H9 (cell line): Measurements from ENCODE around the gene AMIGO3. TPM values are rescaled to one million over a fixed set of nuclear protein-coding genes. Genes with fewer than 3 reads are reported as not detected.

Experiments
- DNase-seq: peaks from one replicate; pipeline ENCODE4 v3.0.0-alpha.2; 2017
- H2AFZ ChIP-seq: one replicate; pipeline ENCODE4 v1.6.1; 2013; ENCODE audit warnings: mild to moderate bottlenecking, low read length, control low read depth, moderate library complexity
- H2AK5ac ChIP-seq: 2 replicates; pipeline ENCODE4 v1.6.1; 2013; ENCODE audit warnings: low read length, control low read depth, mixed read lengths; ENCODE audit not compliant: insufficient read length
- H2BK120ac ChIP-seq: one replicate; pipeline ENCODE4 v1.6.1; 2013; ENCODE audit warnings: low read depth, mild to moderate bottlenecking, low read length, control low read depth, inconsistent platforms; ENCODE audit not compliant: poor library complexity, severe bottlenecking
- H2BK12ac ChIP-seq: 2 replicates; pipeline ENCODE4 v1.6.1; 2013; ENCODE audit warnings: low read length, control low read depth, mixed read lengths, low read depth; ENCODE audit not compliant: insufficient read length
- H2BK15ac ChIP-seq: 2 replicates; pipeline ENCODE4 v1.6.1; 2013; ENCODE audit warnings: low read depth, low read length, control low read depth
- H2BK20ac ChIP-seq: one replicate; pipeline ENCODE4 v1.6.1; 2013; ENCODE audit warnings: low read depth, mild to moderate bottlenecking, low read length, control low read depth, inconsistent platforms; ENCODE audit not compliant: poor library complexity, severe bottlenecking
- H2BK5ac ChIP-seq: 2 replicates; pipeline ENCODE4 v1.6.1; 2013; ENCODE audit warnings: low read length, control low read depth, mixed read lengths; ENCODE audit not compliant: insufficient read length
- H3K14ac ChIP-seq: 2 replicates; pipeline ENCODE4 v1.6.1; 2013; ENCODE audit warnings: low read length, control low read depth; ENCODE audit not compliant: insufficient read depth
- H3K18ac ChIP-seq: 2 replicates; pipeline ENCODE4 v1.6.1; 2013; ENCODE audit warnings: low read depth, mild to moderate bottlenecking, mixed read lengths, low read length, control low read depth; ENCODE audit not compliant: insufficient read length
- H3K23ac ChIP-seq: 2 replicates; pipeline ENCODE4 v1.6.1; 2013; ENCODE audit warnings: low read length, control low read depth, mixed read lengths, low read depth; ENCODE audit not compliant: insufficient read length
- H3K23me2 ChIP-seq: 2 replicates; pipeline ENCODE4 v1.6.1; 2013; ENCODE audit warnings: low read depth, mild to moderate bottlenecking, mixed read lengths, low read length, control low read depth; ENCODE audit not compliant: insufficient read length, poor library complexity, severe bottlenecking
- H3K27ac ChIP-seq: 2 replicates; pipeline ENCODE4 v1.5.1; 2013; ENCODE audit warnings: low read length, control low read depth, mixed read lengths, low read depth; ENCODE audit not compliant: insufficient read length
- H3K27me3 ChIP-seq: 2 replicates; pipeline ENCODE4 v1.6.1; 2013; ENCODE audit warnings: low read length, control low read depth, inconsistent platforms; ENCODE audit not compliant: insufficient read depth
- H3K4ac ChIP-seq: 2 replicates; pipeline ENCODE4 v1.6.1; 2013; ENCODE audit warnings: low read depth, mild to moderate bottlenecking, control low read depth, inconsistent platforms, low read length, moderate library complexity
- H3K4me1 ChIP-seq: 2 replicates; pipeline ENCODE4 v1.6.1; 2013; ENCODE audit warnings: low read length, control low read depth, inconsistent platforms; ENCODE audit not compliant: insufficient read depth
- H3K4me2 ChIP-seq: 2 replicates; pipeline ENCODE4 v1.6.1; 2013; ENCODE audit warnings: low read length, control low read depth, mixed read lengths; ENCODE audit not compliant: insufficient read length, insufficient read depth
- H3K56ac ChIP-seq: 2 replicates; pipeline ENCODE4 v1.6.1; 2013; ENCODE audit warnings: low read depth, mild to moderate bottlenecking, mixed read lengths, low read length, control low read depth; ENCODE audit not compliant: insufficient read length
- H3K79me1 ChIP-seq: 2 replicates; pipeline ENCODE4 v1.6.1; 2013; ENCODE audit warnings: low read depth, mild to moderate bottlenecking, moderate library complexity, low read length, control low read depth, inconsistent platforms; ENCODE audit not compliant: insufficient read depth, poor library complexity, severe bottlenecking
- H3K79me2 ChIP-seq: 2 replicates; pipeline ENCODE4 v1.6.1; 2013; ENCODE audit warnings: low read length, control low read depth, inconsistent platforms; ENCODE audit not compliant: insufficient read depth
- H3K9ac ChIP-seq: 2 replicates; pipeline ENCODE4 v1.6.1; 2013; ENCODE audit warnings: low read length, control low read depth, mixed read lengths; ENCODE audit not compliant: insufficient read length; ENCODE audit errors: extremely low read depth
- H3K9me3 ChIP-seq: one replicate; pipeline ENCODE4 v1.6.1; 2013; ENCODE audit warnings: low read depth, low read length, inconsistent platforms; ENCODE audit not compliant: control insufficient read depth
- H3T11ph ChIP-seq: one replicate; pipeline ENCODE4 v1.6.1; 2013; ENCODE audit warnings: mild to moderate bottlenecking, low read length, control low read depth, inconsistent platforms
- H4K20me1 ChIP-seq: one replicate; pipeline ENCODE4 v1.6.1; 2013; ENCODE audit not compliant: control insufficient read depth, insufficient read length, insufficient read depth
- H4K5ac ChIP-seq: 2 replicates; pipeline ENCODE4 v1.6.1; 2013; ENCODE audit warnings: low read depth, mild to moderate bottlenecking, mixed read lengths, low read length, control low read depth; ENCODE audit not compliant: insufficient read length
- H4K8ac ChIP-seq: replicated peaks from 2 replicates; pipeline ENCODE4 v1.6.1; 2013; ENCODE audit warnings: low read length, control low read depth, mixed read lengths, low read depth; ENCODE audit not compliant: insufficient read length
- H4K91ac ChIP-seq: 2 replicates; pipeline ENCODE4 v1.6.1; 2013; ENCODE audit warnings: low read depth, mild to moderate bottlenecking, moderate library complexity, mixed read lengths, low read length, control low read depth; ENCODE audit not compliant: insufficient read length
- H3K27ac Mint-ChIP-seq, 3 experiments: 2 replicates in 2 of 3; 3 replicates in 1 of 3; pipeline ENCODE4 v1.8.0; 2020 to 2021; ENCODE audit warnings: mixed read lengths in 3 of 3, mild to moderate bottlenecking in 1 of 3, moderate library complexity in 1 of 3
- H3K27me3 Mint-ChIP-seq: 2 replicates; pipeline ENCODE4 v1.8.0; 2021; ENCODE audit warnings: low read depth, mild to moderate bottlenecking, moderate library complexity, mixed read lengths
- H3K36me3 Mint-ChIP-seq, 3 experiments: 2 replicates in 2 of 3; 3 replicates in 1 of 3; pipeline ENCODE4 v1.8.0; 2020 to 2021; ENCODE audit warnings: low read depth in 3 of 3, mixed read lengths in 3 of 3; ENCODE audit not compliant: insufficient read depth in 1 of 3
- H3K4me1 Mint-ChIP-seq, 2 experiments: 2 replicates each; pipeline ENCODE4 v1.8.0; 2020; ENCODE audit warnings: mixed read lengths in 2 of 2
- H3K4me3 Mint-ChIP-seq, 2 experiments: 2 replicates in 1 of 2; 3 replicates in 1 of 2; pipeline ENCODE4 v1.8.0; 2020 to 2021; ENCODE audit warnings: mild to moderate bottlenecking in 2 of 2, mixed read lengths in 2 of 2, moderate library complexity in 1 of 2
- H3K9me3 Mint-ChIP-seq, 2 experiments: 2 replicates in 1 of 2; 3 replicates in 1 of 2; pipeline ENCODE4 v1.8.0; 2020; ENCODE audit warnings: mild to moderate bottlenecking in 2 of 2, mixed read lengths in 2 of 2, moderate library complexity in 1 of 2
- WGBS: extraction: QIAGEN DNeasy Blood & Tissue Kit; methylation state at CpG from one replicate; pipeline ENCODE4 v1.1.7; 2013; ENCODE audit warnings: missing lambda C conversion rate, low lambda C conversion rate, mixed read lengths; ENCODE audit not compliant: insufficient read length; ENCODE audit errors: extremely low coverage; 5-methylcytosine and 5-hydroxymethylcytosine counted together
- total RNA-seq: library from RNA; stranded (reverse); gene quantifications from 2 replicates; pipeline ENCODE4 v1.2.1, GENCODE V29; 2021
- TF ChIP-seq, protein P1 (sequence below): fragments of 200-600 bp; sonication (generic); conservative IDR thresholded peaks from 3 replicates; pipeline ENCODE4 v1.8.0; 2021; ENCODE audit warnings: antibody characterized with exemption, mild to moderate bottlenecking

Gene AMIGO3
- total RNA-seq, 1 experiment from 2014 or later = 3.8 TPM

DNA sequence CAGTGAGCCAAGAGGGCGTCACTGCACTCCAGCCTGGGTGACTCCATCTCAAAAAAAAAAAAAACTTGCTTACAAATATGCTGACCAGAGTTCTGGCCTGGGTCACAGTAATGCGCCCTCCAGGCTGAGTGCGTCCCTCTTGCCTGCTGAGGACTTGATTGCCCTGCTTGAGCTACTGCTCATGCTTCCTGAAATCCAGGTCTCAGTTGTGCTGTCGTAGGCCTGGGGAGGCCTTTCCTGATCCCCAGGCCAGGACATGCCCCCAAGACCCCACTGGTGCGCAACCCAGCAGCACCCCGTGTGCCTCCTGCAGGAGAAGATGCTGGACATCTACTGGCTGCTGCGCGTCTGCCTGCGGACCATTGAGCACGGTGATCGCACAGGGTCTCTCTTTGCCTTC is 7.3 kb downstream of the AMIGO3 start:
- Histone ChIP-seq H3K14ac (no peak overlapping the region), H3K56ac (no peak overlapping the region), H3K79me2 (no peaks in the 10 kb centered on the region), H3K4me1 (no peaks in the 10 kb centered on the region), H2BK15ac (no peak overlapping the region), H3K27me3 (no peaks in the 10 kb centered on the region), H3K23ac (no peak overlapping the region), H4K5ac (no peak overlapping the region), H2BK5ac (no peak overlapping the region), H4K91ac (no peak overlapping the region), H4K20me1 (no peaks in the 10 kb centered on the region), H4K8ac (no peak overlapping the region), H3T11ph (no peak overlapping the region), H2AK5ac (no peak overlapping the region), H3K27ac (no peak overlapping the region), H2AFZ (no peak overlapping the region), H3K79me1 (no peaks in the 10 kb centered on the region), H3K23me2 (no peaks in the 10 kb centered on the region), H3K4me2 (no peak overlapping the region), H3K18ac (no peak overlapping the region), H2BK12ac (no peak overlapping the region), H3K9ac (no peak overlapping the region), H2BK120ac (no peak overlapping the region), H2BK20ac (no peak overlapping the region), H3K9me3 (no peaks in the 10 kb centered on the region), H3K4ac (no peak overlapping the region)
- no peak for DNase-seq
- Mint-ChIP-seq H3K9me3 (no peaks in the 10 kb centered on the region), H3K4me3 (no peak overlapping the region), H3K27me3 (no peaks in the 10 kb centered on the region; the same call in 1 of the 2 replicates), H3K36me3 (peaks cover 0 to 17% (median 8%) of the 10 kb centered on the region in 3 experiments; a peak in 4 of 7 replicates), H3K27ac (no peak overlapping the region), H3K4me1 (no peaks in the 10 kb centered on the region)
- WGBS = no CpG with 5 or more reads among the region's 11 CpGs
- TF ChIP-seq, protein P1, sequence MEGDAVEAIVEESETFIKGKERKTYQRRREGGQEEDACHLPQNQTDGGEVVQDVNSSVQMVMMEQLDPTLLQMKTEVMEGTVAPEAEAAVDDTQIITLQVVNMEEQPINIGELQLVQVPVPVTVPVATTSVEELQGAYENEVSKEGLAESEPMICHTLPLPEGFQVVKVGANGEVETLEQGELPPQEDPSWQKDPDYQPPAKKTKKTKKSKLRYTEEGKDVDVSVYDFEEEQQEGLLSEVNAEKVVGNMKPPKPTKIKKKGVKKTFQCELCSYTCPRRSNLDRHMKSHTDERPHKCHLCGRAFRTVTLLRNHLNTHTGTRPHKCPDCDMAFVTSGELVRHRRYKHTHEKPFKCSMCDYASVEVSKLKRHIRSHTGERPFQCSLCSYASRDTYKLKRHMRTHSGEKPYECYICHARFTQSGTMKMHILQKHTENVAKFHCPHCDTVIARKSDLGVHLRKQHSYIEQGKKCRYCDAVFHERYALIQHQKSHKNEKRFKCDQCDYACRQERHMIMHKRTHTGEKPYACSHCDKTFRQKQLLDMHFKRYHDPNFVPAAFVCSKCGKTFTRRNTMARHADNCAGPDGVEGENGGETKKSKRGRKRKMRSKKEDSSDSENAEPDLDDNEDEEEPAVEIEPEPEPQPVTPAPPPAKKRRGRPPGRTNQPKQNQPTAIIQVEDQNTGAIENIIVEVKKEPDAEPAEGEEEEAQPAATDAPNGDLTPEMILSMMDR = no peak
